A549 (cell line): Measurements from ENCODE around the gene PI4K2A. TPM values are rescaled to one million over a fixed set of nuclear protein-coding genes. Genes with fewer than 3 reads are reported as not detected.

Experiments used
- BHLHE40 ChIP-seq: IDR thresholded peaks from 2 replicates; pipeline ENCODE4 v1.6.1; 2012; ENCODE audit warnings: low read depth, low read length, inconsistent platforms
- CBX2 ChIP-seq: fragments of 200-600 bp; sonication (generic); IDR thresholded peaks from 2 replicates; pipeline ENCODE4 v1.6.1; 2016; ENCODE audit warnings: low read depth, mild to moderate bottlenecking, borderline replicate concordance
- CEBPB ChIP-seq, 2 experiments: fragments of >200 bp in 1 of 2; sonication (Bioruptor Twin) in 1 of 2; formaldehyde crosslinking in 1 of 2; IDR thresholded peaks; 2 replicates each; pipeline ENCODE4 v1.6.1; 2012 to 2016
- CHD4 ChIP-seq: fragments of 200-600 bp; sonication (generic); IDR thresholded peaks from 2 replicates; pipeline ENCODE4 v1.6.1; 2016; ENCODE audit warnings: antibody characterized with exemption, mild to moderate bottlenecking, borderline replicate concordance
- EHMT2 ChIP-seq: fragments of 200-600 bp; sonication (generic); IDR thresholded peaks from 2 replicates; pipeline ENCODE4 v1.6.1; 2016; ENCODE audit warnings: antibody characterized with exemption, low read depth, mild to moderate bottlenecking, moderate library complexity
- FOXS1 ChIP-seq: fragments of 250-450 bp; sonication (Bioruptor Pico); IDR thresholded peaks from 2 replicates; pipeline ENCODE4 v1.5.0; 2020; ENCODE audit warnings: mild to moderate bottlenecking, moderate library complexity
- GATA3 ChIP-seq: IDR thresholded peaks from 2 replicates; pipeline ENCODE4 v1.6.1; 2012; ENCODE audit warnings: borderline replicate concordance
- HDAC2 ChIP-seq: fragments of 200-600 bp; sonication (generic); IDR thresholded peaks from 2 replicates; pipeline ENCODE4 v1.6.1; 2016
- HOXA7 ChIP-seq: fragments of 250-450 bp; sonication (Bioruptor Pico); IDR thresholded peaks from 2 replicates; pipeline ENCODE4 v1.5.0; 2020; ENCODE audit warnings: mild to moderate bottlenecking, moderate library complexity
- HOXB13 ChIP-seq: fragments of 250-450 bp; sonication (Bioruptor Pico); IDR thresholded peaks from 2 replicates; pipeline ENCODE4 v1.5.0; 2020; ENCODE audit warnings: low read depth, mild to moderate bottlenecking, moderate library complexity
- HOXB5 ChIP-seq: fragments of 250-450 bp; sonication (Bioruptor Pico); IDR thresholded peaks from 2 replicates; pipeline ENCODE4 v1.5.0; 2020; ENCODE audit warnings: mild to moderate bottlenecking, moderate library complexity
- JUNB ChIP-seq: fragments of >200 bp; sonication (Bioruptor Twin); formaldehyde crosslinking; IDR thresholded peaks from 2 replicates; pipeline ENCODE4 v1.6.1; 2016
- MAFK ChIP-seq: fragments of 450-650 bp; IDR thresholded peaks from 2 replicates; pipeline ENCODE4 v1.6.1; 2014; ENCODE audit not compliant: partially characterized antibody
- NFE2L2 ChIP-seq: fragments of 150-350 bp; conservative IDR thresholded peaks from 2 replicates; pipeline ENCODE4 v1.6.1; 2014; ENCODE audit warnings: low read length
- PHF8 ChIP-seq: fragments of 200-600 bp; sonication (generic); IDR thresholded peaks from 2 replicates; pipeline ENCODE4 v1.6.1; 2016; ENCODE audit warnings: low read depth, mild to moderate bottlenecking, antibody characterized with exemption, moderate library complexity, borderline replicate concordance
- POLR2A ChIP-seq: IDR thresholded peaks from 2 replicates; pipeline ENCODE4 v1.6.1; 2012; ENCODE audit warnings: mild to moderate bottlenecking, low read length
- RCOR1 ChIP-seq: fragments of 150-350 bp; IDR thresholded peaks from 2 replicates; pipeline ENCODE4 v1.6.1; 2014; ENCODE audit warnings: antibody characterized with exemption, low read length, low read depth
- RNF2 ChIP-seq: fragments of 200-600 bp; sonication (generic); IDR thresholded peaks from 2 replicates; pipeline ENCODE4 v1.6.1; 2016; ENCODE audit warnings: low read depth, mild to moderate bottlenecking, antibody characterized with exemption, moderate library complexity, borderline replicate concordance
- TP53 ChIP-seq: fragments of 250-450 bp; sonication (Bioruptor Pico); IDR thresholded peaks from 2 replicates; pipeline ENCODE4 v1.5.0; 2021; ENCODE audit warnings: mild to moderate bottlenecking, moderate library complexity
- ZSCAN20 ChIP-seq: fragments of 250-450 bp; sonication (Bioruptor Pico); IDR thresholded peaks from 2 replicates; pipeline ENCODE4 v1.8.0; 2022; ENCODE audit warnings: mild to moderate bottlenecking, moderate library complexity
- polyA plus RNA-seq, 4 experiments: library from polyadenylated mRNA; depleted of rRNA in 3 of 4; stranded (reverse); fragments of >200 nt; fragmentation: RNase III in 1 of 4; extraction: RNeasy Plus Mini Kit Qiagen cat#74134 plus additional on column Dnase treatment in 1 of 4; gene quantifications; 2 replicates in 3 of 4; 3 replicates in 1 of 4; pipeline ENCODE4 v1.2.3, GENCODE V29; 2011 to 2017
- TF ChIP-seq, protein P1 (sequence below): fragments of >200 bp; sonication (Bioruptor Twin); formaldehyde crosslinking; IDR thresholded peaks from 3 replicates; pipeline ENCODE4 v1.5.1; 2016
- TF ChIP-seq, protein P2 (sequence below): fragments of 250-450 bp; sonication (Bioruptor Pico); IDR thresholded peaks from 2 replicates; pipeline ENCODE4 v1.5.0; 2021; ENCODE audit warnings: mild to moderate bottlenecking, moderate library complexity, borderline replicate concordance
- TF ChIP-seq, protein P3 (sequence below): fragments of >200 bp; sonication (Bioruptor Twin); formaldehyde crosslinking; IDR thresholded peaks from 2 replicates; pipeline ENCODE4 v1.6.1; 2016
- TF ChIP-seq, protein P4 (sequence below): IDR thresholded peaks from 2 replicates; pipeline ENCODE4 v1.6.1; 2012; ENCODE audit warnings: low read depth, borderline replicate concordance
- TF ChIP-seq, protein P5 (sequence below): fragments of 150-350 bp; IDR thresholded peaks from 2 replicates; pipeline ENCODE4 v1.6.1; 2014; ENCODE audit warnings: low read depth, mild to moderate bottlenecking, low read length

Gene PI4K2A
- polyA plus RNA-seq, 2 of the 4 experiments (the other 2 are of a cell fraction) = 16.6 TPM

DNA sequence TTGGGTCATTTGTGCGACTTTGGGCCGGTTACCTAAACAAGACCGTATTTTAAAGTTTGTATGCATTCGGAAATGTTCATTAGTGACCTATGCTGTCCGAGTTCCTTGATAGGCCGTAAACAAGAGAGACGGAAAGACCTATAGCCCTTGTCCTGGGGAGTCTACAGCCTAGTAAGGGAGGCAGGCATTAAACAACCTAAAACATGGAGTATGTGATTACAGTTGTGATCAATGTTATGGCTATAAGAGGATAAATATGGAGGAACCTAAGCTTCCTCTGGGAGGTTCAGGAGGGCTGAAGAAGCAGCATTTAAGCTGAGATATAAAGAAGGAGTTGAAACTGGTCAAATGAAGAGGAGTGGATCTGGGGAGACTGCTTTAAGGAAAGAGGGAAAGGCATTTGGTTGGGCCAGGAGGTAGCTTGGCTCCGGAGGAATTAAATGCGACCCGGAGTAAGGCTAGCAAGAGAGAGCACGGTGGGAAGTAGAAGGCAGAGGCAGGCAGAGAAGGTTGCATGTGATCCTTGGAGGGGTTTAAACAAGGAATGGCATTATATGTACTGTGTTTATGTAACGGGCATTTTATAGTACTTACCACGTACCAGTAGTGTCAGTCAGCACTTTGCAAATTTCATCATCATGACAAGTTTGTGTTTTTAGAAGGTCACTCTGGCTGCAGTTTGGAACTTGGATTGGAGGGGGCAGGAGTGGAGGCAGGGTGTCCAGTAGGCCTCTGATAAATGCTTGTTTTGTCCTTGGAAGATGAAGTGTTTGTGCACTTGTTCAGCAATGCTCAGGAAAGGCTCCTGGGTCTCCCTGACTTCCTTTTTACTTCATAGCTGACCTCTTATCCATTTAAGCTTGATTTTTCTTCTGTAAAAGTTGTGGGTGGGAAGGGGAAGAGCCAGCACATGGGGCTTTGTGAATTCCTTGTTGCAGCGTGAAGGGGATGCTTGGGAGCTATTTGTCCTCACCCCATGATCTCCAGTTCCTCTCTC lies 47.6 kb downstream of the PI4K2A start (continued):
- TF ChIP-seq, protein P1, sequence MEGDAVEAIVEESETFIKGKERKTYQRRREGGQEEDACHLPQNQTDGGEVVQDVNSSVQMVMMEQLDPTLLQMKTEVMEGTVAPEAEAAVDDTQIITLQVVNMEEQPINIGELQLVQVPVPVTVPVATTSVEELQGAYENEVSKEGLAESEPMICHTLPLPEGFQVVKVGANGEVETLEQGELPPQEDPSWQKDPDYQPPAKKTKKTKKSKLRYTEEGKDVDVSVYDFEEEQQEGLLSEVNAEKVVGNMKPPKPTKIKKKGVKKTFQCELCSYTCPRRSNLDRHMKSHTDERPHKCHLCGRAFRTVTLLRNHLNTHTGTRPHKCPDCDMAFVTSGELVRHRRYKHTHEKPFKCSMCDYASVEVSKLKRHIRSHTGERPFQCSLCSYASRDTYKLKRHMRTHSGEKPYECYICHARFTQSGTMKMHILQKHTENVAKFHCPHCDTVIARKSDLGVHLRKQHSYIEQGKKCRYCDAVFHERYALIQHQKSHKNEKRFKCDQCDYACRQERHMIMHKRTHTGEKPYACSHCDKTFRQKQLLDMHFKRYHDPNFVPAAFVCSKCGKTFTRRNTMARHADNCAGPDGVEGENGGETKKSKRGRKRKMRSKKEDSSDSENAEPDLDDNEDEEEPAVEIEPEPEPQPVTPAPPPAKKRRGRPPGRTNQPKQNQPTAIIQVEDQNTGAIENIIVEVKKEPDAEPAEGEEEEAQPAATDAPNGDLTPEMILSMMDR = no peak
- TF ChIP-seq, protein P2, sequence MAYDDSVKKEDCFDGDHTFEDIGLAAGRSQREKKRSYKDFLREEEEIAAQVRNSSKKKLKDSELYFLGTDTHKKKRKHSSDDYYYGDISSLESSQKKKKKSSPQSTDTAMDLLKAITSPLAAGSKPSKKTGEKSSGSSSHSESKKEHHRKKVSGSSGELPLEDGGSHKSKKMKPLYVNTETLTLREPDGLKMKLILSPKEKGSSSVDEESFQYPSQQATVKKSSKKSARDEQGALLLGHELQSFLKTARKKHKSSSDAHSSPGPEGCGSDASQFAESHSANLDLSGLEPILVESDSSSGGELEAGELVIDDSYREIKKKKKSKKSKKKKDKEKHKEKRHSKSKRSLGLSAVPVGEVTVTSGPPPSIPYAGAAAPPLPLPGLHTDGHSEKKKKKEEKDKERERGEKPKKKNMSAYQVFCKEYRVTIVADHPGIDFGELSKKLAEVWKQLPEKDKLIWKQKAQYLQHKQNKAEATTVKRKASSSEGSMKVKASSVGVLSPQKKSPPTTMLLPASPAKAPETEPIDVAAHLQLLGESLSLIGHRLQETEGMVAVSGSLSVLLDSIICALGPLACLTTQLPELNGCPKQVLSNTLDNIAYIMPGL (CRISPR knock-in tag) = no peak; the same call in 1 of the 2 replicates
- no peak; the same call in 1 of the 2 replicates for TF ChIP-seq HOXB5 (CRISPR knock-in tag)
- no peak for TF ChIP-seq EHMT2
- TF ChIP-seq, protein P3, sequence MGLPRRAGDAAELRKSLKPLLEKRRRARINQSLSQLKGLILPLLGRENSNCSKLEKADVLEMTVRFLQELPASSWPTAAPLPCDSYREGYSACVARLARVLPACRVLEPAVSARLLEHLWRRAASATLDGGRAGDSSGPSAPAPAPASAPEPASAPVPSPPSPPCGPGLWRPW = no peak
- peak; percentile 86 for TF ChIP-seq MAFK
- peak; percentile 22; the same call in 1 of the 2 replicates for TF ChIP-seq GATA3
- TF ChIP-seq RNF2 = no peak
- TF ChIP-seq CEBPB (IDR thresholded peaks at IDR 0.05) = peak in 1 of 2 experiments; percentile 65; a peak in 2 of 4 replicates
- TF ChIP-seq, protein P4, sequence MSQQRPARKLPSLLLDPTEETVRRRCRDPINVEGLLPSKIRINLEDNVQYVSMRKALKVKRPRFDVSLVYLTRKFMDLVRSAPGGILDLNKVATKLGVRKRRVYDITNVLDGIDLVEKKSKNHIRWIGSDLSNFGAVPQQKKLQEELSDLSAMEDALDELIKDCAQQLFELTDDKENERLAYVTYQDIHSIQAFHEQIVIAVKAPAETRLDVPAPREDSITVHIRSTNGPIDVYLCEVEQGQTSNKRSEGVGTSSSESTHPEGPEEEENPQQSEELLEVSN = no peak
- no peak for TF ChIP-seq NFE2L2
- TF ChIP-seq TP53 = no peak
- no peak for TF ChIP-seq PHF8
- TF ChIP-seq, protein P5, sequence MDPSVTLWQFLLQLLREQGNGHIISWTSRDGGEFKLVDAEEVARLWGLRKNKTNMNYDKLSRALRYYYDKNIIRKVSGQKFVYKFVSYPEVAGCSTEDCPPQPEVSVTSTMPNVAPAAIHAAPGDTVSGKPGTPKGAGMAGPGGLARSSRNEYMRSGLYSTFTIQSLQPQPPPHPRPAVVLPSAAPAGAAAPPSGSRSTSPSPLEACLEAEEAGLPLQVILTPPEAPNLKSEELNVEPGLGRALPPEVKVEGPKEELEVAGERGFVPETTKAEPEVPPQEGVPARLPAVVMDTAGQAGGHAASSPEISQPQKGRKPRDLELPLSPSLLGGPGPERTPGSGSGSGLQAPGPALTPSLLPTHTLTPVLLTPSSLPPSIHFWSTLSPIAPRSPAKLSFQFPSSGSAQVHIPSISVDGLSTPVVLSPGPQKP = no peak
- no peak for TF ChIP-seq JUNB
- TF ChIP-seq BHLHE40 = no peak
- TF ChIP-seq HOXB13 = no peak; the same call in 1 of the 2 replicates
- TF ChIP-seq HOXA7 = peak; percentile 90; the same call in 1 of the 2 replicates
- no peak for TF ChIP-seq HDAC2
- TF ChIP-seq POLR2A = no peak
- peak; percentile 54; the same call in 1 of the 2 replicates for TF ChIP-seq FOXS1 (CRISPR knock-in tag)
- peak; percentile 66; the same call in 1 of the 2 replicates for TF ChIP-seq ZSCAN20 (CRISPR knock-in tag)
- no peak for TF ChIP-seq RCOR1
- TF ChIP-seq CBX2 = no peak
- TF ChIP-seq CHD4 = no peak
